ENCODE measurements around the gene SMCR8. TPM values are rescaled to one million over a fixed set of nuclear protein-coding genes. Genes with fewer than 3 reads are reported as not detected.
"Not testable (repeated sequence)": the region's sequence is repeated elsewhere in the genome, so short reads cannot be mapped to it uniquely, and the experiment has no call there.

SMCR8 gene
- total RNA-seq, 1 donor from 2014 or later: 9.5 TPM

DNA sequence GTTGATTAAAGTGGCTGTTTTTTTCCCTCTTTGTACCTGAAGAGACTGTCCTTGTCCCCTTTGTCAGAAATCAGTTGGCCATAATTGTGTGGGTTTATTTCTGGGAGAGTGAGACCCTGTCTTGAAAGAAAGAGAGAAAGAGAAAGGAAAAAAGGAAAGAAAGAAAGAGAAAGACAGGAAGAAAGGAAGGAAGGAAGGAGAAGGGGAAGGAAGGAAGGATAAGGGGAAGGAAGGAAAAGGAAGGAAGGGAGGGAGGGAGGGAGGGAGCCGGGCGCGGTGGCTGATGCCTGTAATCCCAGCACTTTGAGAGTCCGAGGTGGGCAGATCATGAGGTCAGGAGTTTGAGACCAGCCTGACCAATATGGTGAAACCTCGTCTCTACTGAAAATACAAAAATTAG, 55.7 kb downstream of the SMCR8 start:
- TF ChIP-seq, protein P1, sequence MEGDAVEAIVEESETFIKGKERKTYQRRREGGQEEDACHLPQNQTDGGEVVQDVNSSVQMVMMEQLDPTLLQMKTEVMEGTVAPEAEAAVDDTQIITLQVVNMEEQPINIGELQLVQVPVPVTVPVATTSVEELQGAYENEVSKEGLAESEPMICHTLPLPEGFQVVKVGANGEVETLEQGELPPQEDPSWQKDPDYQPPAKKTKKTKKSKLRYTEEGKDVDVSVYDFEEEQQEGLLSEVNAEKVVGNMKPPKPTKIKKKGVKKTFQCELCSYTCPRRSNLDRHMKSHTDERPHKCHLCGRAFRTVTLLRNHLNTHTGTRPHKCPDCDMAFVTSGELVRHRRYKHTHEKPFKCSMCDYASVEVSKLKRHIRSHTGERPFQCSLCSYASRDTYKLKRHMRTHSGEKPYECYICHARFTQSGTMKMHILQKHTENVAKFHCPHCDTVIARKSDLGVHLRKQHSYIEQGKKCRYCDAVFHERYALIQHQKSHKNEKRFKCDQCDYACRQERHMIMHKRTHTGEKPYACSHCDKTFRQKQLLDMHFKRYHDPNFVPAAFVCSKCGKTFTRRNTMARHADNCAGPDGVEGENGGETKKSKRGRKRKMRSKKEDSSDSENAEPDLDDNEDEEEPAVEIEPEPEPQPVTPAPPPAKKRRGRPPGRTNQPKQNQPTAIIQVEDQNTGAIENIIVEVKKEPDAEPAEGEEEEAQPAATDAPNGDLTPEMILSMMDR (conservative IDR thresholded peaks at IDR 0.05; ENCODE audit: low read depth, low read length): no peak
- no peak for DNase-seq (ENCODE audit: low read depth)
- H3K4me3 ChIP-seq (ENCODE audit: low read depth, low read length): no peak overlapping the region

DNA sequence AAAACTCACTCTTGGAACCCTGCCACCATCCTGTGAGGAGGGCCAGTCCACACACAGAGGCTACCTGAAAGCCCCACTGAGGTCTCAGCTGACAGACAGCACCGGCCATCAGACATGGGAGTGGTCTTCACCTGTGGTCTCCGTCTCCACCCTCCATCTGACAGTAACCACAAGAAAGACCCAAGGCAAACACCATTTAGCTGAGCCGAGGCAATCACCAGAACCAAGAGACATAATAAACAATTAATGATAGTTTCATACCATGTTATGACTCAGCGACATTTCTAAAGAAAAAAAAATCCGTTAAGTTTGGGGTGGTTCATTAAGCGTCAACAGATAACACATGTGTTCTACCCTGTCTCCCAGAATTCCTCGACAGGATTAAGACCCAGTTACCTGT, 56.4 kb downstream of the SMCR8 start:
- H3K4me3 ChIP-seq (ENCODE audit: low read depth, low read length): no peak overlapping the region
- no peak for DNase-seq (ENCODE audit: low read depth)
- TF ChIP-seq, protein P1 (conservative IDR thresholded peaks at IDR 0.05; ENCODE audit: low read depth, low read length): no peak

DNA sequence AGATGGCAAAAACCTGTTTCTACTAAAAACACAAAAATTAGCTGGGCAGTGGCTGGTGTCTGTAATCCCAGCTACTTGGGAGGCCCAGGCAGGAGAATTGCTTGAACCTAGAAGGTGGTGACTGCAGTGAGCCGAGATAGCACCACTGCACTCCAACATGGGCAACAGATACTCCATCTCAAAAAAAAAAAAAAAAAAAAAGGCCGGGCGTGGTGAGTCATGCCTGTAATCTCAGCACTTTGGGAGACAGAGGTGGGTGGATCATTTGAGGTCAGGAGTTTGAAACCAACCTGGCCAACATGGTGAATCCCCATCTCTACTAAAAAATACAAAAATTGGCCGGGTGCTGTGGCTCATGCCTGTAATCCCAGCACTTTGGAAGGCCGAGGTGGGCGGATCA, 58.1 kb downstream of the SMCR8 start:
- not testable (repeated sequence) for DNase-seq (ENCODE audit: low read depth); H3K4me3 ChIP-seq (ENCODE audit: low read depth, low read length)

- TF ChIP-seq, protein P1 (conservative IDR thresholded peaks at IDR 0.05; ENCODE audit: low read depth, low read length): no peak
- DNase-seq (ENCODE audit: low read depth): no peak
- no peak overlapping the region for H3K4me3 ChIP-seq (ENCODE audit: low read depth, low read length)
Measured at GRCh38 chr17:18374216-18374615, 59.1 kb downstream of the SMCR8 start.

Other genes with a start within 250 kb of the SMCR8 start
- gene DRG2, start 227.3 kb upstream of the SMCR8 start, total RNA-seq: 35.3 and 57.5 TPM in 2 replicates
- gene MYO15A, start 206.5 kb upstream of the SMCR8 start, total RNA-seq: 0.07 and 0.17 TPM in 2 replicates
- 81.2 and 101 TPM in 2 replicates for gene ALKBH5, start 131.5 kb upstream of the SMCR8 start, total RNA-seq
- gene LLGL1, start 89.7 kb upstream of the SMCR8 start, total RNA-seq: 46.1 and 65.3 TPM in 2 replicates
- gene FLII, start 56.6 kb upstream of the SMCR8 start, total RNA-seq: 425 and 531 TPM in 2 replicates
- gene MIEF2, start 54.6 kb upstream of the SMCR8 start, total RNA-seq: 43.1 and 48.0 TPM in 2 replicates
- 31.0 and 49.2 TPM in 2 replicates for gene TOP3A, start 299 bp upstream of the SMCR8 start, total RNA-seq
- 21.2 and 76.5 TPM in 2 replicates for gene SHMT1, start 48.3 kb downstream of the SMCR8 start, total RNA-seq
- gene EVPLL, start 62.5 kb downstream of the SMCR8 start, total RNA-seq: not detected in 2 replicates
- not detected in 2 replicates for gene LGALS9C, start 161.5 kb downstream of the SMCR8 start, total RNA-seq

Measured in epithelial cell of proximal tubule (primary cell).